Measurements from ENCODE around the gene ACTL6B. TPM values are rescaled to one million over a fixed set of nuclear protein-coding genes. Genes with fewer than 3 reads are reported as not detected.

Gene ACTL6B
- total RNA-seq, 1 experiment from 2014 or later: not detected

GRCh38 chr7:100604028-100604975 is 51.9 kb downstream of the ACTL6B start:
- peak; percentile 55 for DNase-seq (ENCODE audit: extremely low read depth, low read depth)

- no peak for DNase-seq (ENCODE audit: extremely low read depth, low read depth)
Measured at GRCh38 chr7:100603726-100604027, 52.6 kb downstream of the ACTL6B start.

- no peak for DNase-seq (ENCODE audit: extremely low read depth, low read depth)
Measured at GRCh38 chr7:100602889-100603725, 53.1 kb downstream of the ACTL6B start.

DNA sequence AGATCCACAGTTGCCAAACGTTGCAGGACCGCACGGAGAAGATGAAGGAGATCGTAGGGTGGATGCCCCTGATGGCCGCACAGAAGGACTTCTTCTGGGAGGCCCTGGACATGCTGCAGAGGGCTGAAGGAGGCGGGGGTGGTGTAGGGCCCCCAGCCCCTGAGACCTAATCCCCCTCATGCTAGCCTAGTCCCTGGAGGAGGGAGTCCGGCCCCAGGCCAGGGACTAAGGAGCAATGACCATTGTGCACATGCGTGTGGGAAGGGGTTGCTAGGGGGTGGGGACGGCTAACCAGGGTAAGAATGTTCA is 55.6 kb downstream of the ACTL6B start:
- DNase-seq (ENCODE audit: extremely low read depth, low read depth): no peak

- DNase-seq (ENCODE audit: extremely low read depth, low read depth): no peak
Measured at GRCh38 chr7:100599911-100600729, 56.1 kb downstream of the ACTL6B start.

- no peak for DNase-seq (ENCODE audit: extremely low read depth, low read depth)
Measured at GRCh38 chr7:100598425-100598824, 57.8 kb downstream of the ACTL6B start.

GRCh38 chr7:100595188-100595587 is 61.1 kb downstream of the ACTL6B start:
- DNase-seq (ENCODE audit: extremely low read depth, low read depth): no peak

Other genes starting within 250 kb of the ACTL6B start
- gene ZCWPW1, start 227.7 kb downstream of the ACTL6B start, total RNA-seq (2014; rRNA removed; shearing (Covaris generic)): 0.75 and 1.8 TPM in 2 replicates
- 30.9 and 33.1 TPM in 2 replicates for gene MEPCE, start 226.6 kb downstream of the ACTL6B start, total RNA-seq (2014; rRNA removed; shearing (Covaris generic))
- 74.0 and 85.1 TPM in 2 replicates for gene PPP1R35, start 220.0 kb downstream of the ACTL6B start, total RNA-seq (2014; rRNA removed; shearing (Covaris generic))
- 0.27 and 0.43 TPM in 2 replicates for gene SPACDR, start 192.2 kb downstream of the ACTL6B start, total RNA-seq (2014; rRNA removed; shearing (Covaris generic))
- gene TSC22D4, start 177.2 kb downstream of the ACTL6B start, total RNA-seq (2014; rRNA removed; shearing (Covaris generic)): 28.2 and 29.9 TPM in 2 replicates
- gene NYAP1, start 172.5 kb downstream of the ACTL6B start, total RNA-seq (2014; rRNA removed; shearing (Covaris generic)): 0.47 and 1.2 TPM in 2 replicates
- 3.9 and 4.1 TPM in 2 replicates for gene AGFG2, start 117.2 kb downstream of the ACTL6B start, total RNA-seq (2014; rRNA removed; shearing (Covaris generic))
- gene SAP25, start 82.5 kb downstream of the ACTL6B start, total RNA-seq (2014; rRNA removed; shearing (Covaris generic)): 0.52 TPM in 1 of 2 replicates, not detected in the other
- gene LRCH4, start 70.3 kb downstream of the ACTL6B start, total RNA-seq (2014; rRNA removed; shearing (Covaris generic)): 11.0 and 11.1 TPM in 2 replicates
- 0.69 and 1.3 TPM in 2 replicates for gene FBXO24, start 70.1 kb downstream of the ACTL6B start, total RNA-seq (2014; rRNA removed; shearing (Covaris generic))
- 1.6 and 2.5 TPM in 2 replicates for gene PCOLCE, start 54.1 kb downstream of the ACTL6B start, total RNA-seq (2014; rRNA removed; shearing (Covaris generic))
- 7.2 and 7.3 TPM in 2 replicates for gene MOSPD3, start 43.9 kb downstream of the ACTL6B start, total RNA-seq (2014; rRNA removed; shearing (Covaris generic))
- gene TFR2, start 14.9 kb downstream of the ACTL6B start, total RNA-seq (2014; rRNA removed; shearing (Covaris generic)): 1.4 and 3.8 TPM in 2 replicates
- gene GNB2, start 17.3 kb upstream of the ACTL6B start, total RNA-seq (2014; rRNA removed; shearing (Covaris generic)): 88.0 and 96.4 TPM in 2 replicates
- 15.7 and 17.2 TPM in 2 replicates for gene GIGYF1, start 37.8 kb upstream of the ACTL6B start, total RNA-seq (2014; rRNA removed; shearing (Covaris generic))
- gene POP7, start 49.7 kb upstream of the ACTL6B start, total RNA-seq (2014; rRNA removed; shearing (Covaris generic)): 45.7 and 50.1 TPM in 2 replicates
- gene EPO, start 64.0 kb upstream of the ACTL6B start, total RNA-seq (2014; rRNA removed; shearing (Covaris generic)): not detected in 2 replicates
- not detected in 2 replicates for gene ZAN, start 77.1 kb upstream of the ACTL6B start, total RNA-seq (2014; rRNA removed; shearing (Covaris generic))
- 45.3 and 49.1 TPM in 2 replicates for gene EPHB4, start 171.1 kb upstream of the ACTL6B start, total RNA-seq (2014; rRNA removed; shearing (Covaris generic))
- gene SLC12A9, start 196.3 kb upstream of the ACTL6B start, total RNA-seq (2014; rRNA removed; shearing (Covaris generic)): 10.5 and 11.8 TPM in 2 replicates
- gene TRIP6, start 210.9 kb upstream of the ACTL6B start, total RNA-seq (2014; rRNA removed; shearing (Covaris generic)): 75.8 and 78.5 TPM in 2 replicates
- 43.4 and 44.0 TPM in 2 replicates for gene SRRT, start 218.7 kb upstream of the ACTL6B start, total RNA-seq (2014; rRNA removed; shearing (Covaris generic))
- gene UFSP1, start 233.3 kb upstream of the ACTL6B start, total RNA-seq (2014; rRNA removed; shearing (Covaris generic)): 4.6 and 7.0 TPM in 2 replicates
- gene ACHE, start 239.4 kb upstream of the ACTL6B start, total RNA-seq (2014; rRNA removed; shearing (Covaris generic)): 0.17 and 0.27 TPM in 2 replicates